GM19023 (cell line): ENCODE results near the gene NAV1.

Experiments used
- ATAC-seq: cut with Tn5 transposase; IDR thresholded peaks from one replicate; pipeline ENCODE4 v1.9.1; 2021; ENCODE audit warnings: mild to moderate bottlenecking, moderate library complexity; ENCODE audit not compliant: unreplicated experiment

Gene NAV1

GRCh38 chr1:201585093-201585483 lies 46.2 kb downstream of the NAV1 start:
- no peak for ATAC-seq

GRCh38 chr1:201585901-201586300 lies 47.0 kb downstream of the NAV1 start:
- ATAC-seq: no peak

- ATAC-seq: no peak
Observed at GRCh38 chr1:201586806-201587205, 47.9 kb downstream of the NAV1 start.

GRCh38 chr1:201587729-201588128 lies 48.8 kb downstream of the NAV1 start:
- ATAC-seq: no peak
